SU-DHL-6 (cell line): ENCODE measurements around the gene ATP1A4.

ENCODE experiments used
- H2AFZ ChIP-seq: fragments of 200-600 bp; sonication (generic); 2 replicates; pipeline ENCODE4 v1.6.1; 2014; ENCODE audit warnings: low read depth, mild to moderate bottlenecking, moderate library complexity, mixed read lengths, antibody characterized with exemption, low read length; ENCODE audit not compliant: severe bottlenecking
- H3F3A ChIP-seq: fragments of 200-600 bp; shearing (Covaris generic); 2 replicates; pipeline ENCODE4 v1.6.0; 2016; ENCODE audit warnings: antibody characterized with exemption, mild to moderate bottlenecking; ENCODE audit not compliant: insufficient read depth
- H3K27ac ChIP-seq: fragments of 200-600 bp; sonication (generic); 2 replicates; pipeline ENCODE4 v1.5.1; 2016; ENCODE audit warnings: low read depth, mild to moderate bottlenecking, low read length, moderate library complexity, mixed read lengths
- H3K27me3 ChIP-seq: fragments of 200-600 bp; sonication (generic), shearing (Covaris generic); 2 replicates; pipeline ENCODE4 v1.6.0; 2014; ENCODE audit warnings: mild to moderate bottlenecking, low read length
- H3K36me3 ChIP-seq: fragments of 200-600 bp; sonication (generic); 2 replicates; pipeline ENCODE4 v1.6.1; 2014; ENCODE audit warnings: mild to moderate bottlenecking, low read length, mixed read lengths
- H3K4me2 ChIP-seq: fragments of 300-600, 200-600 bp; shearing (Covaris generic), sonication (generic); 2 replicates; pipeline ENCODE4 v1.6.0; 2014; ENCODE audit warnings: low read length, low read depth, mild to moderate bottlenecking; ENCODE audit not compliant: poor library complexity, severe bottlenecking
- H3K4me3 ChIP-seq: fragments of 200-600 bp; sonication (generic); 2 replicates; pipeline ENCODE4 v1.5.1; 2014; ENCODE audit warnings: antibody characterized with exemption, low read length, mild to moderate bottlenecking, mixed read lengths; ENCODE audit not compliant: insufficient read depth, poor library complexity, severe bottlenecking
- H3K79me2 ChIP-seq: fragments of 200-600 bp; sonication (generic); 2 replicates; pipeline ENCODE4 v1.6.1; 2014; ENCODE audit warnings: mild to moderate bottlenecking, low read length, moderate library complexity; ENCODE audit not compliant: insufficient read depth
- H3K9ac ChIP-seq: fragments of 200-600 bp; sonication (generic); 2 replicates; pipeline ENCODE4 v1.7.0; 2014; ENCODE audit warnings: mild to moderate bottlenecking, low read length
- H3K9me2 ChIP-seq: fragments of 200-600 bp; sonication (generic); replicated peaks from 2 replicates; pipeline ENCODE4 v1.6.1; 2014; ENCODE audit warnings: low read length; ENCODE audit not compliant: insufficient read depth
- H3K9me3 ChIP-seq: fragments of 200-600 bp; sonication (generic); 2 replicates; pipeline ENCODE4 v1.6.1; 2014; ENCODE audit warnings: low read length, mixed read lengths; ENCODE audit not compliant: insufficient read depth
- H4K20me1 ChIP-seq: fragments of 200-600 bp; sonication (generic); 2 replicates; pipeline ENCODE4 v1.6.1; 2014; ENCODE audit warnings: low read depth, mild to moderate bottlenecking, antibody characterized with exemption, low read length, moderate library complexity, mixed read lengths
- EZH2phosphoT487 ChIP-seq: fragments of 200-600 bp; sonication (generic), shearing (Covaris generic); conservative IDR thresholded peaks from 2 replicates; pipeline ENCODE4 v1.6.1; 2018; ENCODE audit warnings: mild to moderate bottlenecking, antibody characterized with exemption, low read length, moderate library complexity, mixed read lengths
- TF ChIP-seq, protein P1 (sequence below): fragments of 200-600 bp; sonication (generic); IDR thresholded peaks from one replicate; pipeline ENCODE4 v1.5.1; 2017; ENCODE audit warnings: antibody characterized with exemption, mild to moderate bottlenecking, low read length, moderate library complexity; ENCODE audit not compliant: insufficient read depth, poor library complexity, severe bottlenecking

The ATP1A4 gene

DNA sequence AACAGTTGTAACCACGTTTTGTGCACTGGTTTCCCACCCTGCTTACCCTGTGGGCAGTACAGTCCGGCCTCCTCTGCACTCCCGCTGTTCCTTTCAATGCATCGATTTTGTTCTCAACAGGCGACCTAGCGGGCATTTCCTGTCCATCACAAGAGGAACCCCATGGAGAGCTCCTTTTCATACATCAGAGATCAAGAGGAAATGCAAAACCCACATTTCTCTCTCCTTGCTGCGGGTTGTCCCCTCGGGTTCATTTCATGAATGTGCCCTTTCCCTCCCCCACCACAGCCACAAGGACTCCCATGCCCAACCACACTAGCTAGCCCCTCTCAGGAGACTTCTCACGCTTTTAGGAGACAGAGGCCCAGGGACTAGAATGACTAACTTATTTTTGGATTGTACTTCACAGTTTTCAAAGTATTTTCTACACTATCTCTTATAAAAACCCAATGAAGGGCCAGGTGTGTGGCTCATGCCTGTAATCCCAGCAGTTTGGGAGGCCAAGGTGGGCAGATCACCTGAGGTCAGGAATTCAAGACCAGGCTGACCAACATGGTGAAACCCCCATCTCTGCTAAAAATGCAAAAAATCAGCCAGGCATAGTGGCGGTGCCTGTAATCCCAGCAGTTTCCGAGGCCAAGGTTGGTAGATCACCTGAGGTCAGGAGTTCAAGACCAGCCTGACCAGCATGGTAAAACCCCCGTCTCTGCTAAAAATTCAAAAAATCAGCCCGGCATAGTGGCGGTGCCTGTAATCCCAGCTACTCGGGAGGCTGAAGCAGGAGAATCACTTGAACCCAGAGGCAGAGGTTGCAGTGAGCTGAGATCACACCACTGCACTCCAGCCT lies 18.4 kb downstream of the ATP1A4 start:
- Histone ChIP-seq H3K36me3 (no peaks in the 10 kb centered on the region), H3K9me3 (no peaks in the 10 kb centered on the region), H2AFZ (no peak overlapping the region), H4K20me1 (no peaks in the 10 kb centered on the region), H3F3A (no peaks in the 10 kb centered on the region), H3K4me2 (no peak overlapping the region), H3K27ac (no peak overlapping the region), H3K4me3 (no peak overlapping the region), H3K27me3 (no peaks in the 10 kb centered on the region), H3K9ac (no peak overlapping the region), H3K79me2 (no peaks in the 10 kb centered on the region), H3K9me2 (no peaks in the 10 kb centered on the region)
- no peak for TF ChIP-seq EZH2phosphoT487
- TF ChIP-seq, protein P1, sequence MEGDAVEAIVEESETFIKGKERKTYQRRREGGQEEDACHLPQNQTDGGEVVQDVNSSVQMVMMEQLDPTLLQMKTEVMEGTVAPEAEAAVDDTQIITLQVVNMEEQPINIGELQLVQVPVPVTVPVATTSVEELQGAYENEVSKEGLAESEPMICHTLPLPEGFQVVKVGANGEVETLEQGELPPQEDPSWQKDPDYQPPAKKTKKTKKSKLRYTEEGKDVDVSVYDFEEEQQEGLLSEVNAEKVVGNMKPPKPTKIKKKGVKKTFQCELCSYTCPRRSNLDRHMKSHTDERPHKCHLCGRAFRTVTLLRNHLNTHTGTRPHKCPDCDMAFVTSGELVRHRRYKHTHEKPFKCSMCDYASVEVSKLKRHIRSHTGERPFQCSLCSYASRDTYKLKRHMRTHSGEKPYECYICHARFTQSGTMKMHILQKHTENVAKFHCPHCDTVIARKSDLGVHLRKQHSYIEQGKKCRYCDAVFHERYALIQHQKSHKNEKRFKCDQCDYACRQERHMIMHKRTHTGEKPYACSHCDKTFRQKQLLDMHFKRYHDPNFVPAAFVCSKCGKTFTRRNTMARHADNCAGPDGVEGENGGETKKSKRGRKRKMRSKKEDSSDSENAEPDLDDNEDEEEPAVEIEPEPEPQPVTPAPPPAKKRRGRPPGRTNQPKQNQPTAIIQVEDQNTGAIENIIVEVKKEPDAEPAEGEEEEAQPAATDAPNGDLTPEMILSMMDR, result no peak

DNA sequence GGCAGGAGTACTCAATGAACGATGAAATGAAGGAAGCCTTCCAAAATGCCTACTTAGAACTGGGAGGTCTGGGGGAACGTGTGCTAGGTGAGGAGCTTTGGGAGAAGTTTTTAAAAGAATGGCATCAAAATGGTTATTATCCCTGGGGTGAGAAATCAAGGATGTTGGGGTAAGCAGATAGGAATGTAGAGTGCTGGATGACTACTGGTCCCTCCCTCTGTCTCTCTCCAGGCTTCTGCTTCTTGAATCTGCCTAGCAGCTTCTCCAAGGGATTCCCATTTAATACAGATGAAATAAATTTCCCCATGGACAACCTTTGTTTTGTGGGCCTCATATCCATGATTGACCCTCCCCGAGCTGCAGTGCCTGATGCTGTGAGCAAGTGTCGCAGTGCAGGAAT lies 20.0 kb downstream of the ATP1A4 start:
- H3K9me2 ChIP-seq, result no peaks in the 10 kb centered on the region
- TF ChIP-seq, protein P1, result no peak
- no peak for TF ChIP-seq EZH2phosphoT487
- H4K20me1 ChIP-seq, result no peaks in the 10 kb centered on the region
- no peaks in the 10 kb centered on the region for H3F3A ChIP-seq
- H3K9ac ChIP-seq, result no peak overlapping the region
- H3K4me2 ChIP-seq, result no peak overlapping the region
- no peak overlapping the region for H3K27ac ChIP-seq
- no peaks in the 10 kb centered on the region for H3K27me3 ChIP-seq
- no peak overlapping the region for H2AFZ ChIP-seq
- H3K79me2 ChIP-seq, result no peaks in the 10 kb centered on the region
- no peak overlapping the region for H3K4me3 ChIP-seq
- H3K36me3 ChIP-seq, result no peaks in the 10 kb centered on the region
- no peaks in the 10 kb centered on the region for H3K9me3 ChIP-seq

DNA sequence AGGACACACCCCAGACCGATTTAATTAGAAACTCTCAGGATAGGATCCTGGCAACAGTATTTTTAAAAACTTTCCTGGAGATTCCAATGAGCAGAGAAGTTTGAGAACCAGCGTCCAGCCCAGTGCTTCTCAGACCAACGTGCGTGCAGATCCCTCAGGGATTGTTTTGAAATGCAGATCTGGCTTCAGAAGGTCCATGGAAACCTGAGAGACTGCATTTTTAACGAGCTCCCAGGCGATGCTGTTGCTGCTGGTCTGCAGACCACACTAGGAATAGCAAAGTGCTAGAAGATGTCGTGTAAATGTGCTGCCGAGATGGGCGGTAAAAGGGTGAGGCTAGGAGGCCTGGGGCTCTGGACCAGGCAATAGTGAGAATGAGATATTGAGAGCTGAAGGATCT lies 20.6 kb downstream of the ATP1A4 start:
- no peaks in the 10 kb centered on the region for H3K9me2 ChIP-seq
- no peaks in the 10 kb centered on the region for H3K36me3 ChIP-seq
- H4K20me1 ChIP-seq, result no peaks in the 10 kb centered on the region
- TF ChIP-seq, protein P1, result no peak
- TF ChIP-seq EZH2phosphoT487, result no peak
- no peak overlapping the region for H2AFZ ChIP-seq
- no peak overlapping the region for H3K4me2 ChIP-seq
- H3K9ac ChIP-seq, result no peak overlapping the region
- H3K4me3 ChIP-seq, result no peak overlapping the region
- no peaks in the 10 kb centered on the region for H3F3A ChIP-seq
- H3K27me3 ChIP-seq, result no peaks in the 10 kb centered on the region
- no peaks in the 10 kb centered on the region for H3K9me3 ChIP-seq
- H3K79me2 ChIP-seq, result no peaks in the 10 kb centered on the region
- H3K27ac ChIP-seq, result no peak overlapping the region
